ENCODE results near the gene MACC1. TPM values are rescaled to one million over a fixed set of nuclear protein-coding genes. Genes with fewer than 3 reads are reported as not detected.
A peak's percentile ranks its signal among the peaks of the same experiment; 100 is the strongest.

Gene MACC1
- polyA plus RNA-seq, 1 donor (not counting 4 experiments of a cell fraction or from before 2014, with no cell fraction given), result 16.4 TPM

GRCh38 chr7:20159226-20159747 is 57.9 kb downstream of the MACC1 start:
- no peak overlapping the region for H2AFZ ChIP-seq (ENCODE audit: control insufficient read depth, low read length)
- no peaks in the 10 kb centered on the region for H3K9me3 ChIP-seq (ENCODE audit: control insufficient read depth, low read depth, low read length)
- H3K79me2 ChIP-seq (ENCODE audit: control insufficient read depth, insufficient read depth, low read length), result no peaks in the 10 kb centered on the region
- no peaks in the 10 kb centered on the region for H4K20me1 ChIP-seq (ENCODE audit: control insufficient read depth, extremely low read depth, insufficient read depth, low read length)
- no peak overlapping the region for H3K4me2 ChIP-seq (ENCODE audit: control insufficient read depth, extremely low read depth, insufficient read depth, low read depth, low read length)
- no peak overlapping the region for H3K9ac ChIP-seq (ENCODE audit: control insufficient read depth, extremely low read depth, insufficient read depth, low read length)
- no peaks in the 10 kb centered on the region for H3K9me1 ChIP-seq (ENCODE audit: control insufficient read depth, extremely low read depth, insufficient read depth, low read length)
- DNase-seq (ENCODE audit: low read depth, low spot score), result no peak
- dilution Hi-C loops (cut with MboI; ENCODE audit: extremely low pct_ligation_motif_present, low sequenced_read_pairs), result no loop called here
- H3K36me3 ChIP-seq (ENCODE audit: control insufficient read depth in 2 of 2, extremely low read depth in 1 of 2, insufficient read depth in 2 of 2, low read length in 2 of 2), result peaks cover 0 to 5% of the 10 kb centered on the region in 2 experiments
- H3K27ac ChIP-seq (ENCODE audit: control insufficient read depth, insufficient read depth, low read length), result no peak overlapping the region
- TF ChIP-seq CTCF (optimal IDR thresholded peaks at IDR 0.05 in 1 of 3, IDR thresholded peaks at IDR 0.05 in 1 of 3, conservative IDR thresholded peaks at IDR 0.05 in 1 of 3; ENCODE audit: extremely low read depth in 1 of 3, insufficient read depth in 2 of 3, low read length in 3 of 3) (no peak), EZH2 (IDR thresholded peaks at IDR 0.05; ENCODE audit: low read length) (no peak)
- no peak overlapping the region for H3K4me3 ChIP-seq (ENCODE audit: control insufficient read depth in 2 of 3, extremely low read depth in 1 of 3, insufficient read depth in 2 of 3, low read depth in 1 of 3, low read length in 3 of 3)
- FAIRE-seq, result no peak
- H3K4me1 ChIP-seq (ENCODE audit: control insufficient read depth, extremely low read depth, insufficient read depth, low read length), result peaks cover 7% of the 10 kb centered on the region
- no peaks in the 10 kb centered on the region for H3K27me3 ChIP-seq (ENCODE audit: control insufficient read depth, extremely low read depth, insufficient read depth, low read length)

GRCh38 chr7:20158684-20159083 is 58.5 kb downstream of the MACC1 start:
- no peaks in the 10 kb centered on the region for H3K9me1 ChIP-seq (ENCODE audit: control insufficient read depth, extremely low read depth, insufficient read depth, low read length)
- no peaks in the 10 kb centered on the region for H3K9me3 ChIP-seq (ENCODE audit: control insufficient read depth, low read depth, low read length)
- dilution Hi-C loops (cut with MboI; ENCODE audit: extremely low pct_ligation_motif_present, low sequenced_read_pairs), result no loop called here
- H3K4me2 ChIP-seq (ENCODE audit: control insufficient read depth, extremely low read depth, insufficient read depth, low read depth, low read length), result no peak overlapping the region
- no peaks in the 10 kb centered on the region for H4K20me1 ChIP-seq (ENCODE audit: control insufficient read depth, extremely low read depth, insufficient read depth, low read length)
- no peaks in the 10 kb centered on the region for H3K27me3 ChIP-seq (ENCODE audit: control insufficient read depth, extremely low read depth, insufficient read depth, low read length)
- H3K27ac ChIP-seq (ENCODE audit: control insufficient read depth, insufficient read depth, low read length), result no peak overlapping the region
- H3K36me3 ChIP-seq (ENCODE audit: control insufficient read depth in 2 of 2, extremely low read depth in 1 of 2, insufficient read depth in 2 of 2, low read length in 2 of 2), result peaks cover 0 to 5% of the 10 kb centered on the region in 2 experiments
- no peak for DNase-seq (ENCODE audit: low read depth, low spot score)
- no peak overlapping the region for H2AFZ ChIP-seq (ENCODE audit: control insufficient read depth, low read length)
- TF ChIP-seq EZH2 (IDR thresholded peaks at IDR 0.05; ENCODE audit: low read length), result no peak
- peak in 2 of 3 experiments; percentile 22 to 28 for TF ChIP-seq CTCF (optimal IDR thresholded peaks at IDR 0.05 in 1 of 3, IDR thresholded peaks at IDR 0.05 in 1 of 3, conservative IDR thresholded peaks at IDR 0.05 in 1 of 3; ENCODE audit: extremely low read depth in 1 of 3, insufficient read depth in 2 of 3, low read length in 3 of 3)
- no peaks in the 10 kb centered on the region for H3K79me2 ChIP-seq (ENCODE audit: control insufficient read depth, insufficient read depth, low read length)
- H3K4me1 ChIP-seq (ENCODE audit: control insufficient read depth, extremely low read depth, insufficient read depth, low read length), result peaks cover 7% of the 10 kb centered on the region
- no peak overlapping the region for H3K9ac ChIP-seq (ENCODE audit: control insufficient read depth, extremely low read depth, insufficient read depth, low read length)
- FAIRE-seq, result peak; percentile 39
- H3K4me3 ChIP-seq (ENCODE audit: control insufficient read depth in 2 of 3, extremely low read depth in 1 of 3, insufficient read depth in 2 of 3, low read depth in 1 of 3, low read length in 3 of 3), result no peak overlapping the region

All from keratinocyte (primary cell).